Measurements from ENCODE around the gene DLG3. TPM values are rescaled to one million over a fixed set of nuclear protein-coding genes. Genes with fewer than 3 reads are reported as not detected.
"Not testable (repeated sequence)": the region's sequence is repeated elsewhere in the genome, so short reads cannot be mapped to it uniquely, and the experiment has no call there.

The DLG3 gene
- total RNA-seq, 1 donor from 2014 or later: 76.7 TPM

DNA sequence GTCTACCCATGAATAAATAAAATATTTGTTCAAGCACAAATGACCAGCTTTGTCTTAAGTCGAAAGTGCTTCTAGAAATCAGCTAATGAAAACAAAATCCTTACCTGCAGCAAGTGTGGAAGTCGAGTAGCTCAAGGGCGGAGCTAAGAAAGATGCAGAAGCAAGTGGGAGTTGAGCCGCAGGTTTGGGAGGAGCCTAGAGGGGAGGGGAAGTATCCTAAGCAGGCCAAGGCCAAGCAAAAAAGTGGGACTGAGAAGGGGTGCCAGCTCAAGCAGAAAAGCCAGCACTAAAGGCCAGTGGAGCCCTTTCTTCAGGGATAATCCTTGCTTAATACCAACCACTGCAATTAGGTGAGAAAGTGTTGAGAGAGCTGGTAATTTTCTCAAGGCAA is 60.8 kb downstream of the DLG3 start:
- DNase-seq: no peak

DNA sequence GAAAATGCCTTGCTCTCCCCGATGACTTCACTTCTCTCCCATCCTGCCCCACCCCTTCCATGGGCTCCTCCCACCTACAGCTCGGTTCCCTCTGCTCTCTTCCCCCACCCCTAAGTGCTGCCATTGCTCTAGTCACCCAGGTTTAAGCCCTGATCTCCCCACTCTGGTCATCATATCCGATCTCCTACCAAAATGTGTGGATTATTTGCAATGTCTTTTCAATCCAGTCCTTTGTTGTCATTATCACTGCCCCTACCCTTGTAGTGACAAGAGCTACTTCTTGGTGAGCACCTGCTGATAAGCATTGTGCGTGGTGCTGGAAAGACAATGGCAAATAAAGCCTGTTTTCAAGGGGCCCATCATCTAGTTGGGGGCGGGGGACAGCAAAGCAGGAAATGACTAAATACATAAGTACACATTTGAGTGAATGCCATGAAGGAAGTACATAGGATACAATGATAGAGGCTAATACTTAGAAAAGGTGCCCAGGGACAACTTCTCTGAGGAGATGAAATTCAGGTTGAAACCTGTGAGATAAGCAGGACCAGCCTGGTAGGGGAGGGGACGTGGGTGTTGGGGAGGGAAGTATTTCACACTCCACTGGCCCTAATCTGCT is 63.8 kb downstream of the DLG3 start:
- Mint-ChIP-seq H3K9me3 (ENCODE audit: unreplicated experiment) (peaks cover 7% of the 10 kb centered on the region), H3K4me1 (ENCODE audit: low read depth, unreplicated experiment) (no peaks in the 10 kb centered on the region), H3K4me3 (ENCODE audit: unreplicated experiment) (no peak overlapping the region), H3K27me3 (ENCODE audit: unreplicated experiment) (peaks cover 6% of the 10 kb centered on the region), H3K36me3 (ENCODE audit: unreplicated experiment) (no peaks in the 10 kb centered on the region), H3K27ac (ENCODE audit: unreplicated experiment) (no peak overlapping the region)
- TF ChIP-seq, protein P1, sequence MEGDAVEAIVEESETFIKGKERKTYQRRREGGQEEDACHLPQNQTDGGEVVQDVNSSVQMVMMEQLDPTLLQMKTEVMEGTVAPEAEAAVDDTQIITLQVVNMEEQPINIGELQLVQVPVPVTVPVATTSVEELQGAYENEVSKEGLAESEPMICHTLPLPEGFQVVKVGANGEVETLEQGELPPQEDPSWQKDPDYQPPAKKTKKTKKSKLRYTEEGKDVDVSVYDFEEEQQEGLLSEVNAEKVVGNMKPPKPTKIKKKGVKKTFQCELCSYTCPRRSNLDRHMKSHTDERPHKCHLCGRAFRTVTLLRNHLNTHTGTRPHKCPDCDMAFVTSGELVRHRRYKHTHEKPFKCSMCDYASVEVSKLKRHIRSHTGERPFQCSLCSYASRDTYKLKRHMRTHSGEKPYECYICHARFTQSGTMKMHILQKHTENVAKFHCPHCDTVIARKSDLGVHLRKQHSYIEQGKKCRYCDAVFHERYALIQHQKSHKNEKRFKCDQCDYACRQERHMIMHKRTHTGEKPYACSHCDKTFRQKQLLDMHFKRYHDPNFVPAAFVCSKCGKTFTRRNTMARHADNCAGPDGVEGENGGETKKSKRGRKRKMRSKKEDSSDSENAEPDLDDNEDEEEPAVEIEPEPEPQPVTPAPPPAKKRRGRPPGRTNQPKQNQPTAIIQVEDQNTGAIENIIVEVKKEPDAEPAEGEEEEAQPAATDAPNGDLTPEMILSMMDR (IDR thresholded peaks at IDR 0.05; ENCODE audit: partially characterized antibody, unreplicated experiment): no peak
- DNase-seq: no peak

More for the DNA sequence above, 60.8 kb downstream of the DLG3 start:
- peaks cover 4% of the 10 kb centered on the region for H3K36me3 Mint-ChIP-seq (ENCODE audit: unreplicated experiment)
- peaks cover 7% of the 10 kb centered on the region for H3K9me3 Mint-ChIP-seq (ENCODE audit: unreplicated experiment)
- TF ChIP-seq, protein P1 (IDR thresholded peaks at IDR 0.05; ENCODE audit: partially characterized antibody, unreplicated experiment): no peak
- H3K27ac Mint-ChIP-seq (ENCODE audit: unreplicated experiment): no peak overlapping the region
- H3K4me3 Mint-ChIP-seq (ENCODE audit: unreplicated experiment): no peak overlapping the region
- H3K27me3 Mint-ChIP-seq (ENCODE audit: unreplicated experiment): peaks cover 6% of the 10 kb centered on the region
- no peaks in the 10 kb centered on the region for H3K4me1 Mint-ChIP-seq (ENCODE audit: low read depth, unreplicated experiment)

DNA sequence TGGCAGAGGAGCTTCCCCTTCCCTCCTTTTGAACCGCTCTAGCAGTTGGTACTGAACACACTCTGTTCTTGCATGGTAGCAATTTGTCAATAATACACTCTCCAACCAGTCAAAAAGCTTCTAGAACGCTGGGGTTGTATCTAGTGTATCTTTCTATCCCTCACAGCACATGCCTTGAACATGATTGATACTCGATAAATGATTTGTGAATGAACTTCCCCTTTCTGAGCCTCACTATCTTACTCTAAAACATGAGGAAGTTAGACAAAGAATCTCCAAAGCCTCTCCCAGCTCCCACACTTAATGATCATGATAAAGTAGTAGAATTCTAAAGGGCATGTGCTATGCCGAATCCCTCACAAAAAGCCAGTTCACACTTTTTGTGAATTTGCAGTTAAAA is 64.4 kb downstream of the DLG3 start:
- Mint-ChIP-seq H3K36me3 (ENCODE audit: unreplicated experiment) (no peaks in the 10 kb centered on the region), H3K27ac (ENCODE audit: unreplicated experiment) (no peak overlapping the region), H3K4me3 (ENCODE audit: unreplicated experiment) (no peak overlapping the region), H3K9me3 (ENCODE audit: unreplicated experiment) (peaks cover 7% of the 10 kb centered on the region), H3K27me3 (ENCODE audit: unreplicated experiment) (peaks cover 4% of the 10 kb centered on the region), H3K4me1 (ENCODE audit: low read depth, unreplicated experiment) (no peaks in the 10 kb centered on the region)
- DNase-seq: no peak
- TF ChIP-seq, protein P1 (IDR thresholded peaks at IDR 0.05; ENCODE audit: partially characterized antibody, unreplicated experiment): no peak

DNA sequence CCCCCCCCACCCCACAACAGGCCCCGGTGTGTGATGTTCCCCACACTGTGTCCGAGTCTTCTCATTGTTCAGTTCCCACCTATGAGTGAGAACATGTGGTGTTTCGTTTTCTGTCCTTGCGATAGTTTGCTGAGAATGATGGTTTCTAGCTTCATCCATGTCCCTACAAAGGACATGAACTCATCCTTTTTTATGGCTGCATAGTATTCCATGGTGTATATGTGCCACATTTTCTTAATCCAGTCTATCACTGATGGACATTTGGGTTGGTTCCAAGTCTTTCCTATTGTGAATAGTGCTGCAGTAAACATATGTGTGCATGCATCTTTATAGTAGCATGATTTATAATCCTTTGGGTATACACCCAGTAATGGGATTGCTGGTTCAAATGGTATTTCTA is 70.6 kb downstream of the DLG3 start:
- DNase-seq; H3K4me1 Mint-ChIP-seq (ENCODE audit: low read depth, unreplicated experiment); H3K27ac Mint-ChIP-seq (ENCODE audit: unreplicated experiment); H3K4me3 Mint-ChIP-seq (ENCODE audit: unreplicated experiment); H3K36me3 Mint-ChIP-seq (ENCODE audit: unreplicated experiment); H3K9me3 Mint-ChIP-seq (ENCODE audit: unreplicated experiment); H3K27me3 Mint-ChIP-seq (ENCODE audit: unreplicated experiment): not testable (repeated sequence)

DNA sequence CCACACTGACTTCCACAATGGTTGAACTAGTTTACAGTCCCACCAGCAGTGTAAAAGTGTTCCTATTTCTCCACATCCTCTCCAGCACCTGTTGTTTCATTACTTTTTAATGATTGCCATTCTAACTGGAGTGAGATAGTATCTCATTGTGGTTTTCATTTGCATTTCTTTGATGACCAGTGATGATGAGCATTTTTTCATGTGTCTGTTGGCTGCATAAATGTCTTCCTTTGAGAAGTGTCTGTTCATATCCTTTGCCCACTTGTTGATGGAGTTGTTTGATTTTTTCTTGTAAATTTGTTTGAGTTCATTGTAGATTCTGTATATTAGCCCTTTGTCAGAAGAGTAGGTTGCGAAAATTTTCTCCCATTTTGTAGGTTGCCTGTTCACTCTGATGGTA is 71.1 kb downstream of the DLG3 start:
- H3K36me3 Mint-ChIP-seq (ENCODE audit: unreplicated experiment); H3K4me1 Mint-ChIP-seq (ENCODE audit: low read depth, unreplicated experiment); DNase-seq; H3K4me3 Mint-ChIP-seq (ENCODE audit: unreplicated experiment); H3K9me3 Mint-ChIP-seq (ENCODE audit: unreplicated experiment); H3K27ac Mint-ChIP-seq (ENCODE audit: unreplicated experiment); H3K27me3 Mint-ChIP-seq (ENCODE audit: unreplicated experiment): not testable (repeated sequence)

DNA sequence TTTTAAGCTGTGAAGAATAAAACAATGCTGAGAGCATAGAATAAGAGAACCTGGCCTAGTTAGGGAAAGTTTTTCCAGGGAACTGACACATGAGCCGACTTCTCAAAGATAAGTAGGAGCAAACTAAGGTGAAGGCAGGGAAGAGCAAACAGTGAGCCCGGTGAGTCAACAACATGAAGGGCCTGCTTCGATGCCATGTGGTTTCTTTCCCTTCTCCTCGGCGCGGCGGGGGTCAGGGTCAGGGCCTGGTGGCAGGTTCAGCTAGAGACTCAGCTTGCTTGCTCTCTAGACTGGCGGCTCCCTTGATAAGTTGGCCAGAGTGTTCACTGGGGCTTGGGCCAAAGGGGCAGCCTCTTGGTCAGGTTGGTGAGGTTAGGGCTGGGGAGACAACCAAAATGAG is 81.1 kb downstream of the DLG3 start:
- Mint-ChIP-seq H3K4me1 (ENCODE audit: low read depth, unreplicated experiment) (no peaks in the 10 kb centered on the region), H3K9me3 (ENCODE audit: unreplicated experiment) (no peaks in the 10 kb centered on the region), H3K27me3 (ENCODE audit: unreplicated experiment) (no peaks in the 10 kb centered on the region), H3K4me3 (ENCODE audit: unreplicated experiment) (no peak overlapping the region), H3K27ac (ENCODE audit: unreplicated experiment) (no peak overlapping the region), H3K36me3 (ENCODE audit: unreplicated experiment) (no peaks in the 10 kb centered on the region)
- TF ChIP-seq, protein P1 (IDR thresholded peaks at IDR 0.05; ENCODE audit: partially characterized antibody, unreplicated experiment): no peak
- no peak for DNase-seq

Data from glutamatergic neuron (in vitro differentiated cells).